ENCODE results near the gene UNC5B. TPM values are rescaled to one million over a fixed set of nuclear protein-coding genes. Genes with fewer than 3 reads are reported as not detected.

UNC5B gene
- total RNA-seq, 1 experiment from 2014 or later, result 49.6 TPM

DNA sequence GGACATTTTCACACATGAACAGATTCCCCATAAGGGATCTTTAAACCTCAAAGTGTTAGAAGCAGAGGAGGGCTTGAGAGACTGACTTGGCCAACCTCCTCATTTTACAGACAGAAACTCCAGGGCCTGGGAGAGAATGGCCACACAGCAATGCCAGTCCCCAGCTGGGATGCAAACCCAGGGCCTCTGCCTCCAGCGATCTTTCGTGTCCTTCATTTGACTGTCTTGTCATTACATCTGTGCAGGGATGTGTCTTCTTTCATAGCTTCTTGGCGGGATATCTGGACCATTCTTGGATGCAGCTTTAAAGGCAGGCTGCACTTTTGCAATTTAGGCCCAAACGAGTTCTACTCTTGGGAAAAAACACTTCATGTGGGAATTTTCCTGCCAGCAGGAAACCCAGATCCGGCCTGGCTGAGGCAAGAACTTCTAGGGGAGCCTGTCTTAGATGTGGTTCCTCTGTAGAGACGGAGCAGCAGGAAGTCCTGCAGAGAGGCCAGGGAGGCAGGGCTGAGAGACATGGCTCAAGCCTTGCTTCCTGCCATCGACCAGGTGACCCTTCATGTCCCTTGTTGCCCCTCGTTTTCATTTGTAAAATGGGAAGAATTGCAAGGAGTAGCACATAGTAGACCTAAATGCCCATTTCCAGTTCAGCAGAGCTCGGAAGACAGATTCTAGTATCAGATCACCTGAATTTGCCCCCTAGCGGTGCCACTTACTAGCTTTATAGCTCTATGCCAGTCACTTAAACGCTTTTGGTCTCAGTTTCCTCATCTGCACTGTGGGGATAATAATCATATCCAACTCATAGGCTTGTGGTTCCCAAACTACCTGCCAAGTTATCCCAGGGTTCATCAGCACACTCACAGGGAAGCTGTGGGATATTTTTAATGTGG, 62.8 kb downstream of the UNC5B start:
- H3K36me3 Mint-ChIP-seq, result no peaks in the 10 kb centered on the region
- ATAC-seq (no peak), DNase-seq (ENCODE audit: low spot score) (no peak)
- H3K4me1 Mint-ChIP-seq, result peaks cover 58% of the 10 kb centered on the region
- H3K9me3 Mint-ChIP-seq, result no peaks in the 10 kb centered on the region
- peak overlapping the region; percentile 67 for H3K27ac Mint-ChIP-seq
- TF ChIP-seq, protein P1, sequence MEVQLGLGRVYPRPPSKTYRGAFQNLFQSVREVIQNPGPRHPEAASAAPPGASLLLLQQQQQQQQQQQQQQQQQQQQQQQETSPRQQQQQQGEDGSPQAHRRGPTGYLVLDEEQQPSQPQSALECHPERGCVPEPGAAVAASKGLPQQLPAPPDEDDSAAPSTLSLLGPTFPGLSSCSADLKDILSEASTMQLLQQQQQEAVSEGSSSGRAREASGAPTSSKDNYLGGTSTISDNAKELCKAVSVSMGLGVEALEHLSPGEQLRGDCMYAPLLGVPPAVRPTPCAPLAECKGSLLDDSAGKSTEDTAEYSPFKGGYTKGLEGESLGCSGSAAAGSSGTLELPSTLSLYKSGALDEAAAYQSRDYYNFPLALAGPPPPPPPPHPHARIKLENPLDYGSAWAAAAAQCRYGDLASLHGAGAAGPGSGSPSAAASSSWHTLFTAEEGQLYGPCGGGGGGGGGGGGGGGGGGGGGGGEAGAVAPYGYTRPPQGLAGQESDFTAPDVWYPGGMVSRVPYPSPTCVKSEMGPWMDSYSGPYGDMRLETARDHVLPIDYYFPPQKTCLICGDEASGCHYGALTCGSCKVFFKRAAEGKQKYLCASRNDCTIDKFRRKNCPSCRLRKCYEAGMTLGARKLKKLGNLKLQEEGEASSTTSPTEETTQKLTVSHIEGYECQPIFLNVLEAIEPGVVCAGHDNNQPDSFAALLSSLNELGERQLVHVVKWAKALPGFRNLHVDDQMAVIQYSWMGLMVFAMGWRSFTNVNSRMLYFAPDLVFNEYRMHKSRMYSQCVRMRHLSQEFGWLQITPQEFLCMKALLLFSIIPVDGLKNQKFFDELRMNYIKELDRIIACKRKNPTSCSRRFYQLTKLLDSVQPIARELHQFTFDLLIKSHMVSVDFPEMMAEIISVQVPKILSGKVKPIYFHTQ (CRISPR knock-in tag; IDR thresholded peaks at IDR 0.05), result no peak
- TF ChIP-seq, protein P2, sequence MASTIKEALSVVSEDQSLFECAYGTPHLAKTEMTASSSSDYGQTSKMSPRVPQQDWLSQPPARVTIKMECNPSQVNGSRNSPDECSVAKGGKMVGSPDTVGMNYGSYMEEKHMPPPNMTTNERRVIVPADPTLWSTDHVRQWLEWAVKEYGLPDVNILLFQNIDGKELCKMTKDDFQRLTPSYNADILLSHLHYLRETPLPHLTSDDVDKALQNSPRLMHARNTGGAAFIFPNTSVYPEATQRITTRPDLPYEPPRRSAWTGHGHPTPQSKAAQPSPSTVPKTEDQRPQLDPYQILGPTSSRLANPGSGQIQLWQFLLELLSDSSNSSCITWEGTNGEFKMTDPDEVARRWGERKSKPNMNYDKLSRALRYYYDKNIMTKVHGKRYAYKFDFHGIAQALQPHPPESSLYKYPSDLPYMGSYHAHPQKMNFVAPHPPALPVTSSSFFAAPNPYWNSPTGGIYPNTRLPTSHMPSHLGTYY (CRISPR knock-in tag; IDR thresholded peaks at IDR 0.05), result no peak
- TF ChIP-seq, protein P3, sequence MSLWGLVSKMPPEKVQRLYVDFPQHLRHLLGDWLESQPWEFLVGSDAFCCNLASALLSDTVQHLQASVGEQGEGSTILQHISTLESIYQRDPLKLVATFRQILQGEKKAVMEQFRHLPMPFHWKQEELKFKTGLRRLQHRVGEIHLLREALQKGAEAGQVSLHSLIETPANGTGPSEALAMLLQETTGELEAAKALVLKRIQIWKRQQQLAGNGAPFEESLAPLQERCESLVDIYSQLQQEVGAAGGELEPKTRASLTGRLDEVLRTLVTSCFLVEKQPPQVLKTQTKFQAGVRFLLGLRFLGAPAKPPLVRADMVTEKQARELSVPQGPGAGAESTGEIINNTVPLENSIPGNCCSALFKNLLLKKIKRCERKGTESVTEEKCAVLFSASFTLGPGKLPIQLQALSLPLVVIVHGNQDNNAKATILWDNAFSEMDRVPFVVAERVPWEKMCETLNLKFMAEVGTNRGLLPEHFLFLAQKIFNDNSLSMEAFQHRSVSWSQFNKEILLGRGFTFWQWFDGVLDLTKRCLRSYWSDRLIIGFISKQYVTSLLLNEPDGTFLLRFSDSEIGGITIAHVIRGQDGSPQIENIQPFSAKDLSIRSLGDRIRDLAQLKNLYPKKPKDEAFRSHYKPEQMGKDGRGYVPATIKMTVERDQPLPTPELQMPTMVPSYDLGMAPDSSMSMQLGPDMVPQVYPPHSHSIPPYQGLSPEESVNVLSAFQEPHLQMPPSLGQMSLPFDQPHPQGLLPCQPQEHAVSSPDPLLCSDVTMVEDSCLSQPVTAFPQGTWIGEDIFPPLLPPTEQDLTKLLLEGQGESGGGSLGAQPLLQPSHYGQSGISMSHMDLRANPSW (CRISPR knock-in tag; conservative IDR thresholded peaks at IDR 0.05; ENCODE audit: low read depth), result no peak
- no peak for TF ChIP-seq ZNF219 (CRISPR knock-in tag; IDR thresholded peaks at IDR 0.05; ENCODE audit: borderline replicate concordance)
- TF ChIP-seq SOX15 (CRISPR knock-in tag; IDR thresholded peaks at IDR 0.05), result no peak
- TF ChIP-seq, protein P4, sequence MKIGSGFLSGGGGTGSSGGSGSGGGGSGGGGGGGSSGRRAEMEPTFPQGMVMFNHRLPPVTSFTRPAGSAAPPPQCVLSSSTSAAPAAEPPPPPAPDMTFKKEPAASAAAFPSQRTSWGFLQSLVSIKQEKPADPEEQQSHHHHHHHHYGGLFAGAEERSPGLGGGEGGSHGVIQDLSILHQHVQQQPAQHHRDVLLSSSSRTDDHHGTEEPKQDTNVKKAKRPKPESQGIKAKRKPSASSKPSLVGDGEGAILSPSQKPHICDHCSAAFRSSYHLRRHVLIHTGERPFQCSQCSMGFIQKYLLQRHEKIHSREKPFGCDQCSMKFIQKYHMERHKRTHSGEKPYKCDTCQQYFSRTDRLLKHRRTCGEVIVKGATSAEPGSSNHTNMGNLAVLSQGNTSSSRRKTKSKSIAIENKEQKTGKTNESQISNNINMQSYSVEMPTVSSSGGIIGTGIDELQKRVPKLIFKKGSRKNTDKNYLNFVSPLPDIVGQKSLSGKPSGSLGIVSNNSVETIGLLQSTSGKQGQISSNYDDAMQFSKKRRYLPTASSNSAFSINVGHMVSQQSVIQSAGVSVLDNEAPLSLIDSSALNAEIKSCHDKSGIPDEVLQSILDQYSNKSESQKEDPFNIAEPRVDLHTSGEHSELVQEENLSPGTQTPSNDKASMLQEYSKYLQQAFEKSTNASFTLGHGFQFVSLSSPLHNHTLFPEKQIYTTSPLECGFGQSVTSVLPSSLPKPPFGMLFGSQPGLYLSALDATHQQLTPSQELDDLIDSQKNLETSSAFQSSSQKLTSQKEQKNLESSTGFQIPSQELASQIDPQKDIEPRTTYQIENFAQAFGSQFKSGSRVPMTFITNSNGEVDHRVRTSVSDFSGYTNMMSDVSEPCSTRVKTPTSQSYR (CRISPR knock-in tag; IDR thresholded peaks at IDR 0.05), result no peak
- no peaks in the 10 kb centered on the region for H3K27me3 Mint-ChIP-seq (ENCODE audit: low read depth)
- POLR2A ChIA-PET, result no interaction called here
- no peak overlapping the region for H3K4me3 Mint-ChIP-seq
- CTCF ChIA-PET, result interaction anchor here (0.6 to 1.9 kb wide), 17 partner anchors 8 to 839 kb away, joined by 3 to 13 read pairs (median 4); partner anchors contain the start of gene SLC29A3

DNA sequence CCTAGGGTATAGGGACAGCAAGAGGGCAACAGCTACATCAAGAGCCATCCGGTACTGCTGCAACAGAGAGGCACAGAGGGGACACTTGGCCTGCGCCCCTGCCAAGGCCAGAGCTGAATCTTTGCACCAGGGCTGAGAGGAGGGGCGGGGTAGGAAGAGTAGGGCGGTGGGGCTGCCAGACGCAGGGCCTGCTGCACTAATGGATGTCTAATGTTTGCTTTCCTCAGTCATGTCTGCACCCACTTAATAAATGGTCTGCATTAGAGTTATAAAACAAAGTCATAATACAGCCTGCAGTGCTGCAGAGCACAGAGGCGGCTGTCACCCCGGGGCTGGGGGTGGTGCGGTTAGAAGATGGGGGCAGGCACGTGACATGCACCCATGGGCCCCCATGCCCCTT, 64.5 kb downstream of the UNC5B start:
- peaks cover 48% of the 10 kb centered on the region for H3K4me1 Mint-ChIP-seq
- no peak for TF ChIP-seq RELA (CRISPR knock-in tag; IDR thresholded peaks at IDR 0.05; ENCODE audit: borderline replicate concordance)
- H3K9me3 Mint-ChIP-seq, result no peaks in the 10 kb centered on the region
- H3K36me3 Mint-ChIP-seq, result no peaks in the 10 kb centered on the region
- no peaks in the 10 kb centered on the region for H3K27me3 Mint-ChIP-seq (ENCODE audit: low read depth)
- CTCF ChIA-PET, result interaction anchor here (0.7 to 1.9 kb wide), 4 partner anchors 54 to 374 kb away, joined by 3 to 12 read pairs (median 3); no protein-coding TSS in a partner anchor
- ATAC-seq, result no peak
- no peak for DNase-seq (ENCODE audit: low spot score)
- H3K4me3 Mint-ChIP-seq, result no peak overlapping the region
- POLR2A ChIA-PET, result no interaction called here
- H3K27ac Mint-ChIP-seq, result peak overlapping the region; percentile 33; the same call in 1 of the 2 replicates

DNA sequence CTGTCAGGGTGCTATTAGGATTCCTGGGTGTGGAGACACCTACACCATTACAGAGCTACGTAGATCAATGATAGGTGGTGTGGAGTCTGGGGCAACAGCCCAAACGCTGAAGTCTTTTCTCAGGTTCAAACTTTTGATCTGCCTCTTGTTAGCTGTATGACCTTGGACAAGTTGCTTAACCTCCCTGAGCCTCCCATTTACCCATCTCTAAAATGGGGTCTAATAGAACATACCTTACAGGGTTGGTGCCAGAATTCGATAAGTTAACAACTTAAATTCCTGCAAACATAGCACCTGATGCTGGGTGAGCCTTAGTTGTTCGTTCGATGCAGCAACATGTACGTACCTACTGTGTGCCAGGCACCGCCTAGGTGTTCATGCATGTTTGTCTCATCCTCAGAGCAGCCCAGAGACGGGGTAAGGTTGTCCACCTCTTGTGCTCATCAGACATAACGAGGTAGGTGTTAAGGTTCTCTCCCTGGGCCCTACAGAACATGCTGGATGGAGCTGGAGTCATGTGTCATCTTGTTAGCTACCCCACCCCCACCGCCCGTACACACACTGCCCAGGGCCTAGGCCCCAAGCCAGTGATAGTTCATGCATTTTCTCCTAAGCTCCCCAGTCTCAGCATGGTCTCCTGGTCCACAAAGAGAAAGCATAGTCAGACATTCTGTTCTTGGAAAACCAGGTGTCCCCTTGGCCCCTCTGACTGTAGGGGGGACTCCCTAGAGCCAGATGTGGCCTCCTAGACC, 65.7 kb downstream of the UNC5B start:
- Mint-ChIP-seq H3K36me3 (peaks cover 4% of the 10 kb centered on the region; the same call in 1 of the 2 replicates), H3K4me3 (no peak overlapping the region), H3K9me3 (no peaks in the 10 kb centered on the region), H3K27me3 (ENCODE audit: low read depth) (no peaks in the 10 kb centered on the region), H3K4me1 (peaks cover 44% of the 10 kb centered on the region), H3K27ac (0 out of 2 replicates have a peak overlapping the region, but pooled peaks have one; percentile 63)
- ChIA-PET CTCF (interaction anchor here (0.9 to 2.2 kb wide), 5 partner anchors 8 to 375 kb away, joined by 3 to 23 read pairs (median 5); no protein-coding TSS in a partner anchor), POLR2A (interaction anchor here (0.5 to 1.6 kb wide), 3 partner anchors 8 to 625 kb away, joined by 3 to 5 read pairs (median 3); no protein-coding TSS in a partner anchor)
- TF ChIP-seq, protein P5, sequence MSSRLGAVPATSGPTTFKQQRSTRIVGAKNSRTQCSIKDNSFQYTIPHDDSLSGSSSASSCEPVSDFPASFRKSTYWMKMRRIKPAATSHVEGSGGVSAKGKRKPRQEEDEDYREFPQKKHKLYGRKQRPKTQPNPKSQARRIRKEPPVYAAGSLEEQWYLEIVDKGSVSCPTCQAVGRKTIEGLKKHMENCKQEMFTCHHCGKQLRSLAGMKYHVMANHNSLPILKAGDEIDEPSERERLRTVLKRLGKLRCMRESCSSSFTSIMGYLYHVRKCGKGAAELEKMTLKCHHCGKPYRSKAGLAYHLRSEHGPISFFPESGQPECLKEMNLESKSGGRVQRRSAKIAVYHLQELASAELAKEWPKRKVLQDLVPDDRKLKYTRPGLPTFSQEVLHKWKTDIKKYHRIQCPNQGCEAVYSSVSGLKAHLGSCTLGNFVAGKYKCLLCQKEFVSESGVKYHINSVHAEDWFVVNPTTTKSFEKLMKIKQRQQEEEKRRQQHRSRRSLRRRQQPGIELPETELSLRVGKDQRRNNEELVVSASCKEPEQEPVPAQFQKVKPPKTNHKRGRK (CRISPR knock-in tag; IDR thresholded peaks at IDR 0.05; ENCODE audit: borderline replicate concordance), result no peak
- TF ChIP-seq FOXP1 (CRISPR knock-in tag; IDR thresholded peaks at IDR 0.05; ENCODE audit: borderline replicate concordance) (no peak), ATF1 (CRISPR knock-in tag; IDR thresholded peaks at IDR 0.05) (no peak)
- ATAC-seq (no peak), DNase-seq (ENCODE audit: low spot score) (no peak)

Data from WTC11 (cell line).